Tibial nerve (tissue), 4 donors: ENCODE results near the gene CERS6. TPM values are rescaled to one million over a fixed set of nuclear protein-coding genes. Genes with fewer than 3 reads are reported as not detected.
A peak's percentile ranks its signal among the peaks of the same experiment; 100 is the strongest.

Source experiments
- DNase-seq, 2 donors: peaks; one replicate each; pipeline ENCODE4 v3.0.0-alpha.2; 2019; ENCODE audit warnings: low spot score in 2 of 2
- H3K27ac ChIP-seq, 4 donors: fragments of 200-600 bp; sonication (generic) in 3 of 4; one replicate each; pipeline ENCODE4 v1.5.1; 2017 to 2019; ENCODE audit warnings: mild to moderate bottlenecking in 1 of 4
- H3K27me3 ChIP-seq, 2 donors: fragments of 200-600 bp; sonication (generic) in 1 of 2; one replicate each; pipeline versions ENCODE4 v1.5.1 to v1.6.0; 2017 to 2019
- H3K36me3 ChIP-seq, 3 donors: fragments of 200-600 bp; sonication (generic); one replicate each; pipeline ENCODE4 v1.5.1; 2018 to 2019
- H3K4me1 ChIP-seq, 4 donors: fragments of 200-600 bp; sonication (generic) in 3 of 4; one replicate each; pipeline ENCODE4 v1.5.1; 2017 to 2019
- H3K4me3 ChIP-seq, 4 donors: fragments of 200-600 bp; sonication (generic) in 3 of 4; one replicate each; pipeline ENCODE4 v1.5.1; 2017 to 2019; ENCODE audit warnings: mild to moderate bottlenecking in 1 of 4, moderate library complexity in 1 of 4
- H3K9me3 ChIP-seq, 4 donors: fragments of 200-600 bp; sonication (generic) in 3 of 4; one replicate each; pipeline ENCODE4 v1.5.1; 2017 to 2019
- EP300 ChIP-seq, 2 donors: sonication (generic); formaldehyde crosslinking; IDR thresholded peaks; one replicate each; pipeline ENCODE4 v1.6.1; 2017; ENCODE audit warnings: antibody characterized with exemption in 2 of 2, mild to moderate bottlenecking in 1 of 2
- POLR2A ChIP-seq, 2 donors: fragments of 450-650 bp; IDR thresholded peaks; one replicate each; pipeline ENCODE4 v1.6.1; 2017; ENCODE audit warnings: antibody characterized with exemption in 2 of 2, mild to moderate bottlenecking in 2 of 2, moderate library complexity in 2 of 2
- WGBS, 2 donors: methylation state at CpG; one replicate each; pipeline ENCODE4 v1.1.5; 2018; 5-methylcytosine and 5-hydroxymethylcytosine counted together
- total RNA-seq, 4 donors: library from RNA; depleted of rRNA; stranded (reverse); fragments of >200 nt; gene quantifications; one replicate each; pipeline ENCODE4 v1.1.0, GENCODE V29; 2016
- TF ChIP-seq, protein P1 (sequence below), 5 experiments: fragments of 200-600 bp in 3 of 5; fragments of 450-650 bp in 2 of 5; sonication (generic) in 3 of 5; IDR thresholded peaks; one replicate each; pipeline ENCODE4 v1.5.1; 2016 to 2019; ENCODE audit warnings: antibody characterized with exemption in 5 of 5, mild to moderate bottlenecking in 3 of 5, moderate library complexity in 2 of 5

Gene CERS6
- total RNA-seq, 4 donors from 2014 or later = 37.7 to 38.7 (median 37.8) TPM

DNA sequence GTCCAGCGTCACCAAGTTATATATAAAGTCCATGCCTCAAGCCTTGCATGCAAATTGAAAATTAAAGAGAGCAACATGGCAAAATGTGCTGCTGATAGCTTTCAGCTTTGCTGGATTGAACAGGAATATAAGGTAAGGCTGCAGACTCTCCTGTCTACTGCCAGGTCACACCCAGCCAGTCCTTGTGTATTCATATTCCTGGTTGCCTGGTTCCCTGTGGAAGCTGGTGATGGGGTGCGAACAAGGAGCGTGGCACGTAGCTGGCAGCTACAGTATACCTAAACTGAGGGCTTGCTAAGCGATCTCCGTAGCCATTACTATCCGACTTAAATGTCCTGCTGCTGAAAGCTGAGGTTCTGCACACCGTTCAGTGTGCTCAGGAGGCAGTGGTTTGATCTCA, 296.3 kb downstream of the CERS6 start:
- Histone ChIP-seq H3K36me3 (no peaks in the 10 kb centered on the region), H3K9me3 (no peaks in the 10 kb centered on the region), H3K27me3 (no peaks in the 10 kb centered on the region), H3K4me3 (no peak overlapping the region), H3K27ac (no peak overlapping the region), H3K4me1 (peaks cover 0 to 9% (median 0%) of the 10 kb centered on the region in 4 donors)
- TF ChIP-seq POLR2A (IDR thresholded peaks at IDR 0.05) (no peak), EP300 (IDR thresholded peaks at IDR 0.05) (no peak)
- TF ChIP-seq, protein P1, sequence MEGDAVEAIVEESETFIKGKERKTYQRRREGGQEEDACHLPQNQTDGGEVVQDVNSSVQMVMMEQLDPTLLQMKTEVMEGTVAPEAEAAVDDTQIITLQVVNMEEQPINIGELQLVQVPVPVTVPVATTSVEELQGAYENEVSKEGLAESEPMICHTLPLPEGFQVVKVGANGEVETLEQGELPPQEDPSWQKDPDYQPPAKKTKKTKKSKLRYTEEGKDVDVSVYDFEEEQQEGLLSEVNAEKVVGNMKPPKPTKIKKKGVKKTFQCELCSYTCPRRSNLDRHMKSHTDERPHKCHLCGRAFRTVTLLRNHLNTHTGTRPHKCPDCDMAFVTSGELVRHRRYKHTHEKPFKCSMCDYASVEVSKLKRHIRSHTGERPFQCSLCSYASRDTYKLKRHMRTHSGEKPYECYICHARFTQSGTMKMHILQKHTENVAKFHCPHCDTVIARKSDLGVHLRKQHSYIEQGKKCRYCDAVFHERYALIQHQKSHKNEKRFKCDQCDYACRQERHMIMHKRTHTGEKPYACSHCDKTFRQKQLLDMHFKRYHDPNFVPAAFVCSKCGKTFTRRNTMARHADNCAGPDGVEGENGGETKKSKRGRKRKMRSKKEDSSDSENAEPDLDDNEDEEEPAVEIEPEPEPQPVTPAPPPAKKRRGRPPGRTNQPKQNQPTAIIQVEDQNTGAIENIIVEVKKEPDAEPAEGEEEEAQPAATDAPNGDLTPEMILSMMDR (IDR thresholded peaks at IDR 0.05) = no peak
- no peak for DNase-seq
- WGBS, 2 donors = 94 to 96% methylated on average over 8 of the region's 8 CpGs

DNA sequence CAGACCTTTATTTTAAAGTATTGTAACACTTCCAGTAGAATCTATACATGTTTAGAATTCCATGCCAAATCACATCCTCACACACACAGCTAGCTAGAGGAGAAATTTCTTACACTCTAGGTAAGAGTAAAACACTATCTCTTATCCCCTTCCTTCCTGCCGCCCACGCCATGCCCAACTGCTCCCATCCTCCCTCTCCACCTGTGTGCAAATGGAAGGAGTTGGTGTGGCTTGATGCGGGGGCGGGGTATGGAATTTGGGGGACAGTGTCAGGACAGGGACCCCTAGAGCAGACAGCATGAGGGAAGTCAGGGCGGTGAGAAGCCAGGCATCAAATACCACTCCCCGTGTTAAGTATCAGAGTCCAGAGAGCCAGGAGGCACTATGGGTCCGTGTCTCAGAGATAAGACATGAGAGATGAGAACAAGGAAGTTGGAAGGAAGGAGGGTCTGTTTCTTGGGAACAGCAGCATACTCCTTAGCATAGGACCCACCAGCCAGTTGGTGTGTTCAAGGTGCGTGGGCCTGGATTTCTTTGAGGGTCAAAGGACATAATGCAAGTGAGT, 297.8 kb downstream of the CERS6 start:
- no peak for DNase-seq
- TF ChIP-seq EP300 (IDR thresholded peaks at IDR 0.05) (no peak), POLR2A (IDR thresholded peaks at IDR 0.05) (no peak)
- TF ChIP-seq, protein P1 (IDR thresholded peaks at IDR 0.05) = no peak
- no peaks in the 10 kb centered on the region for H3K27me3 ChIP-seq
- 96 to 98% methylated on average over 8 of the region's 8 CpGs for WGBS, 2 donors
- no peaks in the 10 kb centered on the region for H3K36me3 ChIP-seq
- H3K4me1 ChIP-seq = peaks cover 0 to 9% (median 0%) of the 10 kb centered on the region in 4 donors
- no peak overlapping the region for H3K27ac ChIP-seq
- no peak overlapping the region for H3K4me3 ChIP-seq
- H3K9me3 ChIP-seq = no peaks in the 10 kb centered on the region

GRCh38 chr2:168757223-168757622, 301.2 kb downstream of the CERS6 start:
- Histone ChIP-seq H3K27me3 (no peaks in the 10 kb centered on the region), H3K9me3 (no peaks in the 10 kb centered on the region), H3K36me3 (no peaks in the 10 kb centered on the region), H3K4me3 (no peak overlapping the region), H3K27ac (no peak overlapping the region), H3K4me1 (no peaks in the 10 kb centered on the region)
- TF ChIP-seq, protein P1 (IDR thresholded peaks at IDR 0.05) = no peak
- no peak for TF ChIP-seq EP300 (IDR thresholded peaks at IDR 0.05)
- TF ChIP-seq POLR2A (IDR thresholded peaks at IDR 0.05) = no peak
- 62 to 75% methylated on average over 3 of the region's 3 CpGs for WGBS, 2 donors
- DNase-seq = no peak

- 26 to 27% methylated on average over 3 of the region's 3 CpGs for WGBS, 2 donors
- TF ChIP-seq, protein P1 (IDR thresholded peaks at IDR 0.05) = peak; percentile 33 to 66 (median 46)
- TF ChIP-seq EP300 (IDR thresholded peaks at IDR 0.05) = no peak
- H3K4me1 ChIP-seq = no peaks in the 10 kb centered on the region
Measured at GRCh38 chr2:168758970-168759820, 303.1 kb downstream of the CERS6 start.

DNA sequence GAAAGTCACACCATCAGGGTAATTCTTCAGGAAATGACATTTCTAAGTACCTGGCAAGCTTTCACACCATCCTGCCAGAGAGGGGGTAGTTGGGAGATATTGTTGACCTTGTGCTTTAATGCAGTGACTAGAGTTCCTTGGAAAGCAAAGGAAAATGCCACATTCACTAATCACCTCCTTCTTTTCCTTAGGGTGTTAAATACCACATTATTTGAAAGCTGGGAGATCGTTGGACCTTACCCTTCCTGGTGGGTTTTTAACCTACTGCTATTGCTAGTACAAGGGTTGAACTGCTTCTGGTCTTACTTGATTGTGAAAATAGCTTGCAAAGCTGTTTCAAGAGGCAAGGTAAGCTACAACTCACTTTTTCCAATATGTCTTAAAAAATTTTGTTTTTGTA, 309.3 kb downstream of the CERS6 start:
- no peak overlapping the region for H3K27ac ChIP-seq
- H3K4me3 ChIP-seq = no peak overlapping the region
- no peak for DNase-seq
- H3K4me1 ChIP-seq = no peaks in the 10 kb centered on the region
- peaks cover 0 to 18% (median 0%) of the 10 kb centered on the region in 3 donors for H3K36me3 ChIP-seq
- WGBS, 2 donors = 85% methylated on average over 1 of the region's 1 CpG
- no peaks in the 10 kb centered on the region for H3K27me3 ChIP-seq
- TF ChIP-seq EP300 (IDR thresholded peaks at IDR 0.05) (no peak), POLR2A (IDR thresholded peaks at IDR 0.05) (no peak)
- TF ChIP-seq, protein P1 (IDR thresholded peaks at IDR 0.05) = no peak
- no peaks in the 10 kb centered on the region for H3K9me3 ChIP-seq

More at GRCh38 chr2:168758970-168759820, 303.1 kb downstream of the CERS6 start:
- Histone ChIP-seq H3K4me3 (no peak overlapping the region), H3K27me3 (no peaks in the 10 kb centered on the region), H3K9me3 (no peaks in the 10 kb centered on the region), H3K36me3 (peaks cover 0 to 3% (median 0%) of the 10 kb centered on the region in 3 donors), H3K27ac (no peak overlapping the region)
- peak in 1 of 2 donors; percentile 26 for DNase-seq
